HepG2 (cell line): Measurements from ENCODE around the gene VGF. TPM values are rescaled to one million over a fixed set of nuclear protein-coding genes. Genes with fewer than 3 reads are reported as not detected.
A peak's percentile ranks its signal among the peaks of the same experiment; 100 is the strongest.

Experiments used
- ATAC-seq: fragments of 200-7000 bp; cut with Tn5 transposase; 3 replicates; pipeline ENCODE4 v1.9.1; 2020; ENCODE audit warnings: mild to moderate bottlenecking, moderate library complexity
- BruUV-seq: library from RNA; stranded (reverse); fragments of 400-500 nt; replicated peaks from 2 replicates; lab custom pipeline; 2021; lab: Mats Ljungman, UMichigan
- CTCF ChIA-PET: fragments of 300-600 bp; formaldehyde crosslinking; extraction: SDS; loops from one replicate; lab custom pipeline; 2021; ENCODE audit warnings: low total read pairs, inconsistent platforms, low intra/inter-chr PET ratio; lab: Yijun Ruan, JAX
- POLR2A ChIA-PET: fragments of 350-600 bp; sonication (Branson Sonifier 250); formaldehyde crosslinking; loops from one replicate; lab custom pipeline; 2020; ENCODE audit warnings: antibody characterized with exemption, inconsistent platforms; lab: Yijun Ruan, JAX
- DNase-seq: peaks from one replicate; pipeline ENCODE4 v3.0.0-alpha.2; 2015; ENCODE audit warnings: low spot score
- FAIRE-seq: peaks from 3 replicates; lab custom pipeline; 2011; peaks lifted over from hg19 to GRCh38; lab: Jason Lieb, UNC
- H2AFZ ChIP-seq: one replicate; pipeline ENCODE4 v1.6.1; 2011; ENCODE audit warnings: low read length, inconsistent platforms
- H3K27ac ChIP-seq: fragments of 300-600 bp; 3 replicates; pipeline ENCODE4 v1.8.0; 2011; ENCODE audit warnings: mixed run types, mild to moderate bottlenecking, mixed read lengths, low read length, inconsistent platforms; ENCODE audit not compliant: insufficient read depth; ENCODE audit errors: extremely low read length
- H3K27me3 ChIP-seq, 2 experiments: fragments of 200-600 bp in 1 of 2; 2 replicates in 1 of 2; 3 replicates in 1 of 2; pipeline versions ENCODE4 v1.6.0 to v1.8.0; 2011; ENCODE audit warnings: low read length in 2 of 2, mild to moderate bottlenecking in 2 of 2, moderate library complexity in 2 of 2, inconsistent platforms in 1 of 2; ENCODE audit not compliant: insufficient read depth in 2 of 2, control insufficient read depth in 1 of 2
- H3K36me3 ChIP-seq, 2 experiments: fragments of 200-600 bp in 1 of 2; replicated peaks in 1 of 2; 2 replicates in 1 of 2; 3 replicates in 1 of 2; pipeline versions ENCODE4 v1.5.1 to v1.8.0; 2011; ENCODE audit warnings: low read length in 2 of 2, inconsistent platforms in 1 of 2; ENCODE audit not compliant: insufficient read depth in 2 of 2, control insufficient read depth in 1 of 2
- H3K4me1 ChIP-seq: 2 replicates; pipeline ENCODE4 v1.5.1; 2012; ENCODE audit warnings: low read length, inconsistent platforms; ENCODE audit not compliant: insufficient read depth
- H3K4me2 ChIP-seq: 2 replicates; pipeline ENCODE4 v1.6.0; 2011; ENCODE audit warnings: low read depth, low read length, inconsistent platforms
- H3K4me3 ChIP-seq, 3 experiments: fragments of 200-600 bp in 1 of 3; sonication (generic), shearing (Covaris generic) in 1 of 3; replicated peaks in 1 of 3; 2 replicates each; pipeline ENCODE4 v1.5.1; 2011 to 2016; ENCODE audit warnings: low read length in 3 of 3, inconsistent platforms in 2 of 3, low read depth in 2 of 3, mild to moderate bottlenecking in 2 of 3, control low read depth in 1 of 3, mixed read lengths in 1 of 3; ENCODE audit not compliant: insufficient read depth in 1 of 3
- H3K79me2 ChIP-seq: one replicate; pipeline ENCODE4 v1.6.1; 2011; ENCODE audit warnings: low read length, inconsistent platforms; ENCODE audit not compliant: insufficient read depth
- H3K9ac ChIP-seq: 2 replicates; pipeline ENCODE4 v1.6.0; 2011; ENCODE audit warnings: mild to moderate bottlenecking, low read depth, low read length, inconsistent platforms; ENCODE audit not compliant: insufficient read depth
- H3K9me3 ChIP-seq: 2 replicates; pipeline ENCODE4 v1.5.1; 2012; ENCODE audit warnings: mild to moderate bottlenecking, low read length
- H4K20me1 ChIP-seq: 2 replicates; pipeline ENCODE4 v1.6.0; 2011; ENCODE audit warnings: inconsistent platforms, mild to moderate bottlenecking, low read length, moderate library complexity; ENCODE audit not compliant: insufficient read depth
- AGO2 ChIP-seq: fragments of 200-400 bp; formaldehyde crosslinking; optimal IDR thresholded peaks from 2 replicates; pipeline ENCODE3; 2017; ENCODE audit warnings: mild to moderate bottlenecking, low read depth, low read length, moderate library complexity
- ONECUT2 ChIP-seq: sonication (generic); formaldehyde crosslinking; IDR thresholded peaks from 2 replicates; pipeline ENCODE4 v1.4.0; 2020; ENCODE audit warnings: missing genetic modification reagents
- WGBS: methylation state at CpG from one replicate; pipeline ENCODE4 v1.1.6; 2017; ENCODE audit warnings: low lambda C conversion rate; 5-methylcytosine and 5-hydroxymethylcytosine counted together
- in situ Hi-C: cut with HindIII; loops from 2 replicates; pipeline ENCODE4 v1.10.0; 2017; ENCODE audit warnings: low pct_unique_long_range_greater_than_20kb; ENCODE audit not compliant: extremely low pct_ligation_motif_present
- intact Hi-C: fragments of 100-400 bp; cut with micrococcal nuclease; formaldehyde crosslinking; loops from one replicate; pipeline ENCODE4 v1.10.0; 2022; ENCODE audit not compliant: unreplicated experiment
- polyA plus RNA-seq, 8 experiments: library from polyadenylated mRNA; depleted of rRNA in 3 of 8; stranded (reverse) in 7 of 8; unstranded in 1 of 8; fragments of >200 nt; fragmentation: Illumina TruSeq in 4 of 8; extraction: Trizol in 4 of 8; gene quantifications; 2 replicates each; pipeline versions ENCODE4 v1.2.1 to v1.2.3, GENCODE V29; 2011 to 2016; ENCODE audit warnings: low read depth in 4 of 8, missing spikeins in 1 of 8, mixed read lengths in 1 of 8; ENCODE audit not compliant: insufficient read depth in 1 of 8
- total RNA-seq, 5 experiments: library from RNA; depleted of rRNA; stranded (reverse); fragments of >200 nt; fragmentation: Illumina TruSeq; extraction: Trizol; gene quantifications; 2 replicates each; pipeline ENCODE4 v1.2.3, GENCODE V29; 2016; ENCODE audit warnings: low read depth in 1 of 5
- TF ChIP-seq, protein P1 (sequence below): IDR thresholded peaks from 2 replicates; pipeline ENCODE4 v1.6.1; 2016; ENCODE audit warnings: missing genetic modification reagents, missing compliant biosample characterization
- TF ChIP-seq, protein P2 (sequence below): sonication (generic); formaldehyde crosslinking; IDR thresholded peaks from 2 replicates; pipeline ENCODE4 v1.5.0; 2020; ENCODE audit warnings: mild to moderate bottlenecking, missing genetic modification reagents, moderate library complexity
- TF ChIP-seq, protein P3 (sequence below): sonication (generic); formaldehyde crosslinking; IDR thresholded peaks from 2 replicates; pipeline ENCODE4 v1.5.0; 2020; ENCODE audit warnings: mild to moderate bottlenecking, missing genetic modification reagents
- TF ChIP-seq, protein P4 (sequence below): sonication (generic); formaldehyde crosslinking; IDR thresholded peaks from 2 replicates; pipeline ENCODE4 v1.4.0; 2020; ENCODE audit warnings: missing genetic modification reagents

Gene VGF
- total and polyA plus RNA-seq, 2 of the 13 experiments (the other 11 are each of a cell fraction or from before 2014, with no cell fraction given), result 0.12 to 0.46 TPM

DNA sequence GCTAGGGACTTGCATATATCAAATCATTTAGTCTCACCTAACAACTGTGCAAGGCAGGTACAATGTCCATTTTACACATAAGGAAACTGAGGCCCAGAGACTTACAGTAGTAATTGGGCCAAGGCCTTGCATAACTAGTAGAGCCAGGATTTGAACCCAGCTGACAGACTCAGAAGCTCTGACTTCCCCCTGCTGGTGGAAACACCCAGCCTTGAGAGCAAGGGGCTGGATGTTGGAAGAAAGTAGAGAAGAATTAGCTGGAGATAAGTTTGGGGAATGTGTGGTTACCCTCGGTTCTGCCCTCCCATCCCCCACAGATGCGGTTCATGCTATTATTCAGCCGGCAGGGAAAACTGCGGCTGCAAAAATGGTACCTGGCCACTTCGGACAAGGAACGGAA lies 9.1 kb downstream of the VGF start:
- H3K27me3 ChIP-seq, result no peaks in the 10 kb centered on the region
- POLR2A ChIA-PET, result interaction anchor here (0.6 to 1.3 kb wide), 3 partner anchors 9 to 34 kb away, joined by 3 to 4 read pairs (median 4); partner anchors contain the start of gene VGF
- no peak for FAIRE-seq
- H3K79me2 ChIP-seq, result peaks cover 8% of the 10 kb centered on the region
- no peak for TF ChIP-seq ONECUT2 (CRISPR knock-in tag)
- TF ChIP-seq, protein P1, sequence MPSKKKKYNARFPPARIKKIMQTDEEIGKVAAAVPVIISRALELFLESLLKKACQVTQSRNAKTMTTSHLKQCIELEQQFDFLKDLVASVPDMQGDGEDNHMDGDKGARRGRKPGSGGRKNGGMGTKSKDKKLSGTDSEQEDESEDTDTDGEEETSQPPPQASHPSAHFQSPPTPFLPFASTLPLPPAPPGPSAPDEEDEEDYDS (CRISPR knock-in tag), result no peak
- TF ChIP-seq, protein P2, sequence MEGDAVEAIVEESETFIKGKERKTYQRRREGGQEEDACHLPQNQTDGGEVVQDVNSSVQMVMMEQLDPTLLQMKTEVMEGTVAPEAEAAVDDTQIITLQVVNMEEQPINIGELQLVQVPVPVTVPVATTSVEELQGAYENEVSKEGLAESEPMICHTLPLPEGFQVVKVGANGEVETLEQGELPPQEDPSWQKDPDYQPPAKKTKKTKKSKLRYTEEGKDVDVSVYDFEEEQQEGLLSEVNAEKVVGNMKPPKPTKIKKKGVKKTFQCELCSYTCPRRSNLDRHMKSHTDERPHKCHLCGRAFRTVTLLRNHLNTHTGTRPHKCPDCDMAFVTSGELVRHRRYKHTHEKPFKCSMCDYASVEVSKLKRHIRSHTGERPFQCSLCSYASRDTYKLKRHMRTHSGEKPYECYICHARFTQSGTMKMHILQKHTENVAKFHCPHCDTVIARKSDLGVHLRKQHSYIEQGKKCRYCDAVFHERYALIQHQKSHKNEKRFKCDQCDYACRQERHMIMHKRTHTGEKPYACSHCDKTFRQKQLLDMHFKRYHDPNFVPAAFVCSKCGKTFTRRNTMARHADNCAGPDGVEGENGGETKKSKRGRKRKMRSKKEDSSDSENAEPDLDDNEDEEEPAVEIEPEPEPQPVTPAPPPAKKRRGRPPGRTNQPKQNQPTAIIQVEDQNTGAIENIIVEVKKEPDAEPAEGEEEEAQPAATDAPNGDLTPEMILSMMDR, result 0 out of 2 replicates have a peak, but pooled peaks have one; percentile 4
- TF ChIP-seq, protein P3, sequence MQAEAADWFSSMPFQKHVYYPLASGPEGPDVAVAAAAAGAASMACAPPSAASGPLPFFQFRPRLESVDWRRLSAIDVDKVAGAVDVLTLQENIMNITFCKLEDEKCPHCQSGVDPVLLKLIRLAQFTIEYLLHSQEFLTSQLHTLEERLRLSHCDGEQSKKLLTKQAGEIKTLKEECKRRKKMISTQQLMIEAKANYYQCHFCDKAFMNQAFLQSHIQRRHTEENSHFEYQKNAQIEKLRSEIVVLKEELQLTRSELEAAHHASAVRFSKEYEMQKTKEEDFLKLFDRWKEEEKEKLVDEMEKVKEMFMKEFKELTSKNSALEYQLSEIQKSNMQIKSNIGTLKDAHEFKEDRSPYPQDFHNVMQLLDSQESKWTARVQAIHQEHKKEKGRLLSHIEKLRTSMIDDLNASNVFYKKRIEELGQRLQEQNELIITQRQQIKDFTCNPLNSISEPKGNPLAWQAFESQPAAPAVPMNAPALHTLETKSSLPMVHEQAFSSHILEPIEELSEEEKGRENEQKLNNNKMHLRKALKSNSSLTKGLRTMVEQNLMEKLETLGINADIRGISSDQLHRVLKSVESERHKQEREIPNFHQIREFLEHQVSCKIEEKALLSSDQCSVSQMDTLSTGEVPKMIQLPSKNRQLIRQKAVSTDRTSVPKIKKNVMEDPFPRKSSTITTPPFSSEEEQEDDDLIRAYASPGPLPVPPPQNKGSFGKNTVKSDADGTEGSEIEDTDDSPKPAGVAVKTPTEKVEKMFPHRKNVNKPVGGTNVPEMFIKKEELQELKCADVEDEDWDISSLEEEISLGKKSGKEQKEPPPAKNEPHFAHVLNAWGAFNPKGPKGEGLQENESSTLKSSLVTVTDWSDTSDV (CRISPR knock-in tag), result no peak
- TF ChIP-seq AGO2, result no peak
- TF ChIP-seq, protein P4, sequence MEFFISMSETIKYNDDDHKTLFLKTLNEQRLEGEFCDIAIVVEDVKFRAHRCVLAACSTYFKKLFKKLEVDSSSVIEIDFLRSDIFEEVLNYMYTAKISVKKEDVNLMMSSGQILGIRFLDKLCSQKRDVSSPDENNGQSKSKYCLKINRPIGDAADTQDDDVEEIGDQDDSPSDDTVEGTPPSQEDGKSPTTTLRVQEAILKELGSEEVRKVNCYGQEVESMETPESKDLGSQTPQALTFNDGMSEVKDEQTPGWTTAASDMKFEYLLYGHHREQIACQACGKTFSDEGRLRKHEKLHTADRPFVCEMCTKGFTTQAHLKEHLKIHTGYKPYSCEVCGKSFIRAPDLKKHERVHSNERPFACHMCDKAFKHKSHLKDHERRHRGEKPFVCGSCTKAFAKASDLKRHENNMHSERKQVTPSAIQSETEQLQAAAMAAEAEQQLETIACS, result no peak
- H3K4me3 ChIP-seq, result no peak overlapping the region
- intact Hi-C loops (no loop called here), in situ Hi-C loops (no loop called here)
- no peak overlapping the region for H3K27ac ChIP-seq
- no peak overlapping the region for H2AFZ ChIP-seq
- 94% methylated on average over 6 of the region's 6 CpGs for WGBS
- CTCF ChIA-PET, result no interaction called here
- H3K4me1 ChIP-seq, result peaks cover 16% of the 10 kb centered on the region
- no peak overlapping the region for H3K9ac ChIP-seq
- peaks cover 0 to 14% of the 10 kb centered on the region in 2 experiments for H3K36me3 ChIP-seq
- no peaks in the 10 kb centered on the region for H3K9me3 ChIP-seq
- H3K4me2 ChIP-seq, result no peak overlapping the region
- no peaks in the 10 kb centered on the region for H4K20me1 ChIP-seq
- no peak for ATAC-seq
- BruUV-seq, result no TSS peak
- DNase-seq, result no peak
